GM23248 (cell line): ENCODE measurements around the gene RGS5. TPM values are rescaled to one million over a fixed set of nuclear protein-coding genes. Genes with fewer than 3 reads are reported as not detected.

Source experiments
- DNase-seq: peaks from one replicate; pipeline ENCODE4 v3.0.0-alpha.2; 2015
- H2AFZ ChIP-seq: fragments of 200-600 bp; sonication (generic); 2 replicates; pipeline ENCODE4 v1.6.1; 2016; ENCODE audit warnings: antibody characterized with exemption
- H3F3A ChIP-seq: fragments of 200-600 bp; sonication (generic); 2 replicates; pipeline ENCODE4 v1.6.1; 2016; ENCODE audit warnings: mild to moderate bottlenecking, antibody characterized with exemption, mixed run types; ENCODE audit not compliant: insufficient read depth
- H3K27ac ChIP-seq: fragments of 200-600 bp; sonication (generic); 2 replicates; pipeline ENCODE4 v1.5.1; 2016; ENCODE audit warnings: mild to moderate bottlenecking
- H3K27me3 ChIP-seq: fragments of 200-600 bp; sonication (generic); replicated peaks from 2 replicates; pipeline ENCODE4 v1.6.1; 2016; ENCODE audit warnings: mild to moderate bottlenecking; ENCODE audit not compliant: insufficient read depth
- H3K36me3 ChIP-seq: fragments of 200-600 bp; sonication (generic); 2 replicates; pipeline ENCODE4 v1.6.1; 2016; ENCODE audit warnings: low read depth, mild to moderate bottlenecking
- H3K4me1 ChIP-seq: fragments of 200-600 bp; sonication (generic); 2 replicates; pipeline ENCODE4 v1.6.1; 2016; ENCODE audit warnings: mild to moderate bottlenecking; ENCODE audit not compliant: insufficient read depth
- H3K4me2 ChIP-seq: fragments of 200-600 bp; sonication (generic); one replicate; pipeline ENCODE4 v1.6.1; 2016; ENCODE audit warnings: mild to moderate bottlenecking; ENCODE audit not compliant: unreplicated experiment
- H3K4me3 ChIP-seq: fragments of 200-600 bp; sonication (generic); 2 replicates; pipeline ENCODE4 v1.5.1; 2016; ENCODE audit warnings: mild to moderate bottlenecking
- H3K79me2 ChIP-seq: fragments of 200-600 bp; sonication (generic); 2 replicates; pipeline ENCODE4 v1.6.1; 2016; ENCODE audit warnings: mild to moderate bottlenecking; ENCODE audit not compliant: insufficient read depth
- H3K9ac ChIP-seq: fragments of 200-600 bp; sonication (generic); 2 replicates; pipeline ENCODE4 v1.6.1; 2016; ENCODE audit warnings: mild to moderate bottlenecking
- H3K9me2 ChIP-seq: fragments of 200-600 bp; sonication (generic); 2 replicates; pipeline ENCODE4 v1.6.1; 2016; ENCODE audit warnings: mixed run types, mild to moderate bottlenecking, moderate library complexity; ENCODE audit not compliant: insufficient read depth
- H3K9me3 ChIP-seq: fragments of 200-600 bp; sonication (generic); one replicate; pipeline ENCODE4 v1.6.1; 2017; ENCODE audit warnings: low read depth
- H4K20me1 ChIP-seq: fragments of 200-600 bp; sonication (generic); 2 replicates; pipeline ENCODE4 v1.6.0; 2016; ENCODE audit not compliant: insufficient read depth
- EZH2 ChIP-seq: fragments of 200-600 bp; sonication (generic); IDR thresholded peaks from 2 replicates; pipeline ENCODE4 v1.6.1; 2018; ENCODE audit warnings: antibody characterized with exemption, mild to moderate bottlenecking; ENCODE audit not compliant: insufficient read depth, poor library complexity, severe bottlenecking
- EZH2phosphoT487 ChIP-seq: fragments of 200-600 bp; sonication (generic); IDR thresholded peaks from 2 replicates; pipeline ENCODE4 v1.6.1; 2018; ENCODE audit warnings: antibody characterized with exemption, moderate library complexity, mild to moderate bottlenecking, low read depth; ENCODE audit not compliant: insufficient read depth
- WGBS, 2 experiments: methylation state at CpG; one replicate each; pipeline ENCODE4 v1.1.6; 2015 to 2017; ENCODE audit warnings: low lambda C conversion rate in 2 of 2, low coverage in 1 of 2; ENCODE audit errors: missing lambda C conversion rate in 2 of 2; 5-methylcytosine and 5-hydroxymethylcytosine counted together
- in situ Hi-C: fragments of 300-500 bp; cut with MboI; formaldehyde crosslinking; loops from 2 replicates; pipeline ENCODE4 v1.15.0; 2020
- polyA plus RNA-seq: library from polyadenylated mRNA; unstranded; fragments of >200 nt; fragmentation: Nextera tagmentation; extraction: Ambion mirVana; gene quantifications from 2 replicates; pipeline ENCODE4 v1.2.1, GENCODE V29; 2016
- total RNA-seq: library from RNA; depleted of rRNA; stranded (reverse); fragments of >200 nt; shearing (Covaris generic); gene quantifications from 2 replicates; pipeline ENCODE4 v1.2.3, GENCODE V29; 2014

RGS5 gene
- total and polyA plus RNA-seq, 2 experiments from 2014 or later, result 0.89 to 6.8 TPM

- DNase-seq, result no peak
- H3K36me3 ChIP-seq, result no peaks in the 10 kb centered on the region
- H3K27ac ChIP-seq, result no peak overlapping the region
- no peaks in the 10 kb centered on the region for H3K27me3 ChIP-seq
- no peaks in the 10 kb centered on the region for H3K9me3 ChIP-seq
- peaks cover 67% of the 10 kb centered on the region for H3K4me1 ChIP-seq
- no peak overlapping the region for H3K4me3 ChIP-seq
- peaks cover 36% of the 10 kb centered on the region for H3F3A ChIP-seq
- no peaks in the 10 kb centered on the region for H3K79me2 ChIP-seq
- H3K9ac ChIP-seq, result no peak overlapping the region
- 88 to 100% methylated on average over 1 of the region's 1 CpG for WGBS, 2 experiments
- TF ChIP-seq EZH2 (no peak), EZH2phosphoT487 (no peak)
- no peaks in the 10 kb centered on the region for H3K9me2 ChIP-seq
- in situ Hi-C loops, result no loop called here
- no peak overlapping the region for H3K4me2 ChIP-seq
- H2AFZ ChIP-seq, result no peak overlapping the region
- no peaks in the 10 kb centered on the region for H4K20me1 ChIP-seq
Observed at GRCh38 chr1:163169553-163169952, 33.2 kb downstream of the RGS5 start.

- no peaks in the 10 kb centered on the region for H3K9me2 ChIP-seq
- peak overlapping the region; percentile 45 for H3K27ac ChIP-seq
- no peaks in the 10 kb centered on the region for H3K9me3 ChIP-seq
- H3K4me3 ChIP-seq, result 0 out of 2 replicates have a peak overlapping the region, but pooled peaks have one; percentile 1
- H3F3A ChIP-seq, result peaks cover 46% of the 10 kb centered on the region
- in situ Hi-C loops, result no loop called here
- H3K79me2 ChIP-seq, result no peaks in the 10 kb centered on the region
- no peaks in the 10 kb centered on the region for H3K36me3 ChIP-seq
- H2AFZ ChIP-seq, result no peak overlapping the region
- H3K4me1 ChIP-seq, result peaks cover 69% of the 10 kb centered on the region
- H3K27me3 ChIP-seq, result no peaks in the 10 kb centered on the region
- no peak overlapping the region for H3K9ac ChIP-seq
- peak; percentile 97 for DNase-seq
- no peaks in the 10 kb centered on the region for H4K20me1 ChIP-seq
- WGBS, 2 experiments, result 0% methylated on average over 1 of the region's 1 CpG
- H3K4me2 ChIP-seq, result peak overlapping the region; percentile 39
- TF ChIP-seq EZH2, result no peak
- TF ChIP-seq EZH2phosphoT487, result no peak
Observed at GRCh38 chr1:163168053-163168452, 34.7 kb downstream of the RGS5 start.

GRCh38 chr1:163166886-163167555 lies 35.7 kb downstream of the RGS5 start:
- 84 to 86% methylated on average over 6 of the region's 6 CpGs for whole genome bisulfite sequencing, 2 experiments

GRCh38 chr1:163165119-163165518 lies 37.6 kb downstream of the RGS5 start:
- DNase-seq, result no peak
- H3K4me1 ChIP-seq, result peaks cover 46% of the 10 kb centered on the region
- no peaks in the 10 kb centered on the region for H4K20me1 ChIP-seq
- in situ Hi-C loops, result no loop called here
- peaks cover 42% of the 10 kb centered on the region for H3F3A ChIP-seq
- H3K27ac ChIP-seq, result no peak overlapping the region
- no peak for TF ChIP-seq EZH2phosphoT487
- TF ChIP-seq EZH2, result no peak
- H3K27me3 ChIP-seq, result no peaks in the 10 kb centered on the region
- H3K79me2 ChIP-seq, result no peaks in the 10 kb centered on the region
- no peak overlapping the region for H3K4me3 ChIP-seq
- no peaks in the 10 kb centered on the region for H3K9me2 ChIP-seq
- H3K9me3 ChIP-seq, result no peaks in the 10 kb centered on the region
- no peak overlapping the region for H3K4me2 ChIP-seq
- H3K36me3 ChIP-seq, result no peaks in the 10 kb centered on the region
- 98% methylated on average over 2 of the region's 2 CpGs for WGBS, 2 experiments
- no peak overlapping the region for H3K9ac ChIP-seq
- H2AFZ ChIP-seq, result no peak overlapping the region

More at GRCh38 chr1:163166886-163167555, 35.7 kb downstream of the RGS5 start:
- H3F3A ChIP-seq, result peaks cover 54% of the 10 kb centered on the region
- H3K4me1 ChIP-seq, result peaks cover 65% of the 10 kb centered on the region
- H3K27ac ChIP-seq, result peak overlapping the region; percentile 45; the same call in 1 of the 2 replicates
- in situ Hi-C loops, result no loop called here
- no peaks in the 10 kb centered on the region for H3K9me3 ChIP-seq
- H3K79me2 ChIP-seq, result no peaks in the 10 kb centered on the region
- peak; percentile 21 for DNase-seq
- H4K20me1 ChIP-seq, result no peaks in the 10 kb centered on the region
- no peaks in the 10 kb centered on the region for H3K9me2 ChIP-seq
- H3K27me3 ChIP-seq, result no peaks in the 10 kb centered on the region
- H3K36me3 ChIP-seq, result no peaks in the 10 kb centered on the region
- TF ChIP-seq EZH2 (no peak), EZH2phosphoT487 (no peak)
- no peak overlapping the region for H2AFZ ChIP-seq
- peak overlapping the region; percentile 36 for H3K4me2 ChIP-seq
- no peak overlapping the region for H3K4me3 ChIP-seq
- no peak overlapping the region for H3K9ac ChIP-seq
